ENCODE data around the gene SPAG6.

The SPAG6 gene

GRCh38 chr10:22464966-22465629, 119.8 kb downstream of the SPAG6 start:
- DNase-seq = no peak

GRCh38 chr10:22466763-22467334, 121.6 kb downstream of the SPAG6 start:
- no peak for DNase-seq
